Brain microvascular endothelial cell (primary cell): ENCODE measurements around the gene AREG.

Experiments
- DNase-seq: peaks from one replicate; pipeline ENCODE4 v3.0.0-alpha.2; 2020
- H3K27ac ChIP-seq: fragments of 250-450 bp; sonication (Bioruptor Pico); 2 replicates; pipeline ENCODE4 v1.5.1; 2020; ENCODE audit warnings: mild to moderate bottlenecking, moderate library complexity
- H3K27me3 ChIP-seq: fragments of 250-450 bp; sonication (Bioruptor Pico); replicated peaks from 2 replicates; pipeline ENCODE4 v1.5.1; 2020; ENCODE audit warnings: mild to moderate bottlenecking
- H3K36me3 ChIP-seq: fragments of 250-450 bp; sonication (Bioruptor Pico); replicated peaks from 2 replicates; pipeline ENCODE4 v1.5.1; 2020; ENCODE audit warnings: mild to moderate bottlenecking
- H3K4me3 ChIP-seq: 2 replicates; pipeline ENCODE4 v1.5.1; 2011; ENCODE audit warnings: low read depth, mild to moderate bottlenecking, control low read depth, low read length, moderate library complexity
- CTCF ChIP-seq: IDR thresholded peaks from 2 replicates; pipeline ENCODE4 v1.5.1; 2011; ENCODE audit warnings: low read depth, mild to moderate bottlenecking, moderate library complexity, low read length, control low read depth, inconsistent platforms; ENCODE audit errors: missing control alignments
- in situ Hi-C: cut with HindIII; loops from 2 replicates; pipeline ENCODE4 v1.10.0; 2017; ENCODE audit warnings: low sequenced_read_pairs, low pct_ligation_motif_present

The AREG gene

DNA sequence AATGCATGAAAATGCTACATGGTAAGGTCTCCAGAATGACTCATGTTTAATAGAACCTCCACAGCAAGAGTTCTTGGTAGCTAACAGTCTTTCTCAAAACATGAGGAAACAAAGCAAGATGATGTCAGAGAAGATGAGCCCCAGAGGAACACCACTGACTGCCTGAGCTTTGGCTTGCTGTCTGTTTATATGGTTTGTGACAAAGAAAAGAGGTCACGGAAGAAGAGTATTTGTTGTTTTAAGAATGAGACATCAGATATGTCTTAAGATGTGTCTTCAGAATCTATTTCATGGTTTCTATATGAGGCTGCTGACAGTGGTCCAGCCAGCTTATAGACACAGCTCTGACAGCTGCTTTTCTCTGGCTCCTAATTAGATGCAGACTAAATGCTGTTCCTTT is 18.8 kb upstream of the AREG start:
- no peaks in the 10 kb centered on the region for H3K27me3 ChIP-seq
- no peaks in the 10 kb centered on the region for H3K36me3 ChIP-seq
- DNase-seq: peak; percentile 92
- H3K4me3 ChIP-seq: no peak overlapping the region
- H3K27ac ChIP-seq: peak overlapping the region; percentile 71
- no peak for TF ChIP-seq CTCF
- in situ Hi-C loops: no loop called here

GRCh38 chr4:74428276-74428675 is 16.7 kb upstream of the AREG start:
- DNase-seq: no peak
- no peak overlapping the region for H3K4me3 ChIP-seq
- no peaks in the 10 kb centered on the region for H3K36me3 ChIP-seq
- H3K27me3 ChIP-seq: no peaks in the 10 kb centered on the region
- no peak overlapping the region for H3K27ac ChIP-seq
- in situ Hi-C loops: no loop called here
- no peak for TF ChIP-seq CTCF

DNA sequence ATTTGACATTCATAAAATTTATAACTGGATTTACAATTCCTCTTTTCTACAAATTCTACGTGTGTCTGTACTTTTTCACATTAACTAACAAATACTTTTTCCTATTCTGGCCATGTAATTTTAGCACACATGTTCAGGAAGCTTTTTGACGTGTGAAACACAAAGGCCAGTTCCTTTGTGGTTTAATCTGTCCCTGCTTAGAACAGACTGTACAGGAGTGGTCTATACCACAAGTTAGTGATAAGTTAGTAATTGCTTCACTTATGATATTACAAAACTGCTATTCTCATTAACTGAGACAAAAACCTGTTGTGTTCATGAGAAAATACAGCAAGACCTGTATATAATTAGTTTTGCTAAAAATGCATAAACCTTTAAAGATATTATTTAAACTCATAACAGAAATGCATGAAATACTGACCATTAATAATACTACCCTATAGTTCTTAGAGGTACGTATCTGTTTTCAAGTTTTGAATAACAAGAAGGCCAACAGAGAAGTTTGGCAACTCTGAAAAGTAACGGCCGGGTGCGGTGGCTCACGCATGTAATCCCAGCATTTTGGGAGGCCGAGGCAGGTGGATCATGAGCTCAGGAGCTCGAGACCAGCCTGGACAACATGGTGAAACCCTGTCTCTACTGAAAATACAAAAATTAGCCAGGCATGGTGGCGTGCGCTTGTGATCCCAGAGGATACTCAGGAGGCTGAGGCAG is 13.7 kb upstream of the AREG start:
- Histone ChIP-seq H3K36me3 (no peaks in the 10 kb centered on the region), H3K27me3 (no peaks in the 10 kb centered on the region), H3K4me3 (no peak overlapping the region), H3K27ac (peak overlapping the region; percentile 38)
- DNase-seq: peak; percentile 73
- in situ Hi-C loops: no loop called here
- TF ChIP-seq CTCF: no peak

GRCh38 chr4:74433043-74433442 is 11.9 kb upstream of the AREG start:
- Histone ChIP-seq H3K36me3 (no peaks in the 10 kb centered on the region), H3K27me3 (no peaks in the 10 kb centered on the region), H3K27ac (no peak overlapping the region), H3K4me3 (no peak overlapping the region)
- no peak for DNase-seq
- in situ Hi-C loops: no loop called here
- TF ChIP-seq CTCF: no peak

DNA sequence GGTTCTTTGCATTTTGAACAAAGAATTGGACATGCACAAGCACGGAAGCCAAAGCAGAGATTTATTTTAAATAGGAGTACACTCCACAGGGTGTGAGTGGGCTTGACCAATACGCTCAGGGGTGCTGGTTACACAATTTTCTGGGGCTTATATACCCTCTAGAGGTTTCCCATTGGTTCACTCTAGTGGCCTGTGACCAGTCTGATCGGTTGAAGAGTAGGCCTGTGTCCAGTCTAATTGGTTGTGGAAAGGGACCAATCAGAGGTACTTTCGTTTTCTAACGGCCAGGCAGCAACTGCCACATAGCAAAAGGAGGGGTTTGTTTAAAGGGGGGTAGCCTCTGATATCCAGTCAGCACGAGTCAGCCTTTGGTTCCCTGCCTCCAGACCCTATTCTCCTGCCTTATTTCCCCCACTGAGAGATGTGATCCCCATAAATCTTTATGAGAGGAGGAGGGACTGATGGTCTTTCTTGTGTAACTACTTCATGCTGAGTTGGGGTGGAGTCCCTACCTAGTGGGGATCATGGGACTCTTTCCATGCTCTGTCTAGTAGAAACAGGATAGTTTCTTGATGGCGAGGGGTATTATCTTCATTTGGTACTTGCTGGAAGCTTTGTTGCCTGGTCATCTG is 11.3 kb upstream of the AREG start:
- Histone ChIP-seq H3K27ac (no peak overlapping the region), H3K4me3 (no peak overlapping the region), H3K27me3 (no peaks in the 10 kb centered on the region), H3K36me3 (no peaks in the 10 kb centered on the region)
- no peak for DNase-seq
- TF ChIP-seq CTCF: no peak
- in situ Hi-C loops: no loop called here
